Mammary epithelial cell (primary cell): ENCODE results near the gene NKD1.

Source experiments
- EZH2 ChIP-seq: IDR thresholded peaks from 2 replicates; pipeline ENCODE4 v1.6.1; 2012; ENCODE audit warnings: low read length, inconsistent platforms, borderline replicate concordance
- TF ChIP-seq, protein P1 (sequence below), 2 donors: IDR thresholded peaks in 1 of 2; conservative IDR thresholded peaks in 1 of 2; 2 replicates each; pipeline ENCODE4 v1.5.1; 2011 to 2012; ENCODE audit warnings: inconsistent platforms in 2 of 2, low read length in 2 of 2, mild to moderate bottlenecking in 2 of 2, control low read depth in 1 of 2, low read depth in 1 of 2; ENCODE audit not compliant: insufficient read depth in 1 of 2; ENCODE audit errors: extremely low read depth in 1 of 2

DNA sequence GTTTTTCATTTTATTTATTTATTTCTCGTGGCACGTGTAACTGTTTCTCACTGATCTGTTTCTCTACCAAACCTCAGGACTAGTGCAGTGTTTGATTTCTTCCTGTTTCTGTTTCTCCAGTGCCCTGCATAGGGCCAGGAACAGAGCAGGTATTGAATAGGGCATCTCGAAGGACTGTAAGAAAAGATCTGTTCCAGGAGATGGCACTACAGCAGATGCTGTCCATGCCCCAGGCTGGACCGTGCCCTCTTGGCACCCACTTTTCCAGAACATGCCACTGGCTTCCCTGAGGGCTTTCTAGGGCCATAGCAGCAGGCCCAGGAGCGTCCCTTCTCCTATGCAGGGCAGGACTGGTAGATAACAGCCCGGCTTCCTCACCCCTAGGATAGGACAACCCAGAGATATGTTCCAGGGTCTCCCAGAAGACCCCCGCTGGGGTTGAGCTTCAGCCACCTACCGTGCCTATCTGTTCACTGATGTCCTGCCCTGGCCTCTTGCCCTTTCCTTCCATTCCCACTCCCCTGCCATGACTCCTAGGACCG is 128.6 kb downstream of the NKD1 start:
- TF ChIP-seq, protein P1, sequence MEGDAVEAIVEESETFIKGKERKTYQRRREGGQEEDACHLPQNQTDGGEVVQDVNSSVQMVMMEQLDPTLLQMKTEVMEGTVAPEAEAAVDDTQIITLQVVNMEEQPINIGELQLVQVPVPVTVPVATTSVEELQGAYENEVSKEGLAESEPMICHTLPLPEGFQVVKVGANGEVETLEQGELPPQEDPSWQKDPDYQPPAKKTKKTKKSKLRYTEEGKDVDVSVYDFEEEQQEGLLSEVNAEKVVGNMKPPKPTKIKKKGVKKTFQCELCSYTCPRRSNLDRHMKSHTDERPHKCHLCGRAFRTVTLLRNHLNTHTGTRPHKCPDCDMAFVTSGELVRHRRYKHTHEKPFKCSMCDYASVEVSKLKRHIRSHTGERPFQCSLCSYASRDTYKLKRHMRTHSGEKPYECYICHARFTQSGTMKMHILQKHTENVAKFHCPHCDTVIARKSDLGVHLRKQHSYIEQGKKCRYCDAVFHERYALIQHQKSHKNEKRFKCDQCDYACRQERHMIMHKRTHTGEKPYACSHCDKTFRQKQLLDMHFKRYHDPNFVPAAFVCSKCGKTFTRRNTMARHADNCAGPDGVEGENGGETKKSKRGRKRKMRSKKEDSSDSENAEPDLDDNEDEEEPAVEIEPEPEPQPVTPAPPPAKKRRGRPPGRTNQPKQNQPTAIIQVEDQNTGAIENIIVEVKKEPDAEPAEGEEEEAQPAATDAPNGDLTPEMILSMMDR (conservative IDR thresholded peaks at IDR 0.05 in 1 of 2, IDR thresholded peaks at IDR 0.05 in 1 of 2; ENCODE audit: extremely low read depth in 1 of 2, insufficient read depth in 1 of 2, low read depth in 1 of 2, low read length in 2 of 2) = peak in 1 of 2 donors; percentile 31
- no peak for TF ChIP-seq EZH2
